Panc1 (cell line): ENCODE measurements around the gene LSG1. TPM values are rescaled to one million over a fixed set of nuclear protein-coding genes. Genes with fewer than 3 reads are reported as not detected.

Experiments
- ATAC-seq: fragments of 200-7000 bp; cut with Tn5 transposase; 2 replicates; pipeline ENCODE4 v1.9.1; 2020; ENCODE audit warnings: mild to moderate bottlenecking, moderate library complexity
- BruUV-seq: library from RNA; stranded (reverse); fragments of 400-500 nt; replicated peaks from 2 replicates; lab custom pipeline; 2021; lab: Mats Ljungman, UMichigan
- CTCF ChIA-PET: fragments of 300-600 bp; sonication (Branson Sonifier 250); formaldehyde crosslinking; loops from one replicate; lab custom pipeline; 2022; ENCODE audit warnings: antibody characterized with exemption; lab: Charles Lee
- POLR2A ChIA-PET: fragments of 300-600 bp; sonication (Branson Sonifier 250); formaldehyde crosslinking; loops from one replicate; lab custom pipeline; 2022; ENCODE audit warnings: antibody characterized with exemption; lab: Charles Lee
- DNase-seq: peaks from one replicate; pipeline ENCODE4 v3.0.0-alpha.2; 2010; ENCODE audit warnings: low read depth, low spot score
- H3K27ac ChIP-seq: 2 replicates; pipeline ENCODE4 v1.5.1; 2011; ENCODE audit warnings: mild to moderate bottlenecking, low read length, inconsistent platforms
- H3K27me3 ChIP-seq: fragments of 200-500 bp; sonication (Bioruptor generic); 2 replicates; pipeline ENCODE4 v1.6.0; 2014; ENCODE audit warnings: low read length, inconsistent platforms; ENCODE audit not compliant: control insufficient read depth, insufficient read depth
- H3K36me3 ChIP-seq: fragments of 200-500 bp; sonication (Bioruptor generic); 2 replicates; pipeline ENCODE4 v1.5.1; 2014; ENCODE audit warnings: inconsistent platforms, mild to moderate bottlenecking, low read length, moderate library complexity; ENCODE audit not compliant: control insufficient read depth, insufficient read depth
- H3K4me1 ChIP-seq: 2 replicates; pipeline ENCODE4 v1.5.1; 2011; ENCODE audit warnings: inconsistent platforms, mild to moderate bottlenecking, low read length, moderate library complexity; ENCODE audit not compliant: control insufficient read depth, insufficient read depth
- H3K4me3 ChIP-seq, 2 experiments: 2 replicates each; pipeline ENCODE4 v1.5.1; 2011 to 2012; ENCODE audit warnings: low read depth in 2 of 2, low read length in 2 of 2, mild to moderate bottlenecking in 2 of 2, inconsistent platforms in 1 of 2, moderate library complexity in 1 of 2
- H3K9me3 ChIP-seq: fragments of 200-500 bp; sonication (Bioruptor generic); 2 replicates; pipeline ENCODE4 v1.5.1; 2014; ENCODE audit warnings: low read depth, mild to moderate bottlenecking, inconsistent platforms, low read length, moderate library complexity; ENCODE audit not compliant: control insufficient read depth, insufficient read depth
- CTCF ChIP-seq: fragments of 450-650 bp; IDR thresholded peaks from 2 replicates; pipeline ENCODE4 v1.5.1; 2017; ENCODE audit warnings: mild to moderate bottlenecking
- POLR2AphosphoS5 ChIP-seq: IDR thresholded peaks from 2 replicates; pipeline ENCODE4 v1.6.1; 2012; ENCODE audit warnings: mild to moderate bottlenecking, low read depth, low read length, moderate library complexity
- REST ChIP-seq, 2 experiments: IDR thresholded peaks; 2 replicates each; pipeline ENCODE4 v1.6.1; 2011 to 2012; ENCODE audit warnings: low read depth in 2 of 2, control low read depth in 1 of 2, low read length in 1 of 2, mild to moderate bottlenecking in 1 of 2, moderate library complexity in 1 of 2; ENCODE audit not compliant: insufficient read depth in 1 of 2
- SIN3A ChIP-seq: IDR thresholded peaks from 2 replicates; pipeline ENCODE4 v1.6.1; 2012; ENCODE audit warnings: low read depth, mild to moderate bottlenecking, low read length, moderate library complexity, borderline replicate concordance; ENCODE audit not compliant: insufficient read depth
- TCF7L2 ChIP-seq: IDR thresholded peaks from 2 replicates; pipeline ENCODE4 v1.6.1; 2011; ENCODE audit warnings: mild to moderate bottlenecking, low read depth, low read length, inconsistent platforms
- in situ Hi-C: cut with HindIII; loops from 2 replicates; pipeline ENCODE4 v1.10.0; 2016; ENCODE audit warnings: low sequenced_read_pairs, low pct_unique_long_range_greater_than_20kb
- intact Hi-C: fragments of 100-400 bp; cut with micrococcal nuclease; formaldehyde crosslinking; loops from one replicate; pipeline ENCODE4 v1.10.0; 2022; ENCODE audit not compliant: unreplicated experiment
- total RNA-seq: library from RNA; stranded (reverse); gene quantifications from one replicate; pipeline ENCODE4 v1.2.1, GENCODE V29; 2021; ENCODE audit not compliant: unreplicated experiment

The LSG1 gene
- total RNA-seq, 1 experiment from 2014 or later, result 72.9 TPM

GRCh38 chr3:194620196-194620595, 51.8 kb downstream of the LSG1 start:
- DNase-seq (no peak), ATAC-seq (no peak)
- in situ Hi-C loops, result no loop called here
- intact Hi-C loops, result no loop called here
- CTCF ChIA-PET, result no interaction called here
- H3K4me1 ChIP-seq, result peaks cover 7% of the 10 kb centered on the region
- POLR2A ChIA-PET, result no interaction called here
- no peaks in the 10 kb centered on the region for H3K27me3 ChIP-seq
- H3K27ac ChIP-seq, result no peak overlapping the region
- no peak overlapping the region for H3K4me3 ChIP-seq
- no peaks in the 10 kb centered on the region; the same call in 1 of the 2 replicates for H3K36me3 ChIP-seq
- no peak for TF ChIP-seq REST (IDR thresholded peaks at IDR 0.05; ENCODE audit: insufficient read depth in 1 of 2, low read depth in 2 of 2, low read length in 1 of 2)
- no peak for TF ChIP-seq POLR2AphosphoS5
- BruUV-seq, result no TSS peak
- H3K9me3 ChIP-seq, result no peaks in the 10 kb centered on the region

DNA sequence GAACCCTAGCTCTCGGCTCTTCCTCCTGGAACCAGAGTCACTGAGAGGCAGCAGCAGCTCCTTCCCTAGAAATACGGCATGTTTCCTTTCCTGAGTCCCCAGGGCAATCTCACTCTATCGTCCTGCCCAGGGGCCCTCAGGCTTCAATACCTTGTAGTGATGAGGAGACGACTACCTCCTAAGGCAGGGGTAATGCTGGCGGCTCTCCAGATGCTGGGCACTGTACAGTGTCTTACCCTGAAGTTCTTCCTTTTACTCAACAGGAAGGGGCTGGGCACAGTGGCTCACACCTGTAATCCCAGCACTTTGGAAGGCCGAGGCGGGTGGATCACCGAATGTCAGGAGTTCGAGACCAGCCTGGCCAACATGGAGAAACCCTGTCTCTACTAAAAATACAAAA, 52.2 kb downstream of the LSG1 start:
- no TSS peak for BruUV-seq
- ATAC-seq, result no peak
- intact Hi-C loops, result no loop called here

More for the DNA sequence above, 52.2 kb downstream of the LSG1 start:
- TF ChIP-seq TCF7L2, result no peak
- TF ChIP-seq SIN3A, result no peak
- no peak for TF ChIP-seq POLR2AphosphoS5
- no peak for TF ChIP-seq CTCF
- no peak for TF ChIP-seq REST (IDR thresholded peaks at IDR 0.05; ENCODE audit: insufficient read depth in 1 of 2, low read depth in 2 of 2, low read length in 1 of 2)
- no peaks in the 10 kb centered on the region for H3K9me3 ChIP-seq
- POLR2A ChIA-PET, result no interaction called here
- no peaks in the 10 kb centered on the region for H3K27me3 ChIP-seq
- H3K36me3 ChIP-seq, result no peaks in the 10 kb centered on the region
- in situ Hi-C loops, result no loop called here
- H3K4me3 ChIP-seq, result no peak overlapping the region
- no peak for DNase-seq
- CTCF ChIA-PET, result no interaction called here
- peaks cover 7% of the 10 kb centered on the region for H3K4me1 ChIP-seq
- no peak overlapping the region for H3K27ac ChIP-seq
